Measurements from ENCODE around the gene CAPN10. TPM values are rescaled to one million over a fixed set of nuclear protein-coding genes. Genes with fewer than 3 reads are reported as not detected.
"Not testable (repeated sequence)": the region's sequence is repeated elsewhere in the genome, so short reads cannot be mapped to it uniquely, and the experiment has no call there.

The CAPN10 gene, protein sequence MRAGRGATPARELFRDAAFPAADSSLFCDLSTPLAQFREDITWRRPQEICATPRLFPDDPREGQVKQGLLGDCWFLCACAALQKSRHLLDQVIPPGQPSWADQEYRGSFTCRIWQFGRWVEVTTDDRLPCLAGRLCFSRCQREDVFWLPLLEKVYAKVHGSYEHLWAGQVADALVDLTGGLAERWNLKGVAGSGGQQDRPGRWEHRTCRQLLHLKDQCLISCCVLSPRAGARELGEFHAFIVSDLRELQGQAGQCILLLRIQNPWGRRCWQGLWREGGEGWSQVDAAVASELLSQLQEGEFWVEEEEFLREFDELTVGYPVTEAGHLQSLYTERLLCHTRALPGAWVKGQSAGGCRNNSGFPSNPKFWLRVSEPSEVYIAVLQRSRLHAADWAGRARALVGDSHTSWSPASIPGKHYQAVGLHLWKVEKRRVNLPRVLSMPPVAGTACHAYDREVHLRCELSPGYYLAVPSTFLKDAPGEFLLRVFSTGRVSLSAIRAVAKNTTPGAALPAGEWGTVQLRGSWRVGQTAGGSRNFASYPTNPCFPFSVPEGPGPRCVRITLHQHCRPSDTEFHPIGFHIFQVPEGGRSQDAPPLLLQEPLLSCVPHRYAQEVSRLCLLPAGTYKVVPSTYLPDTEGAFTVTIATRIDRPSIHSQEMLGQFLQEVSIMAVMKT
- total RNA-seq = 10 to 100 TPM; 28.2 to 42.9 TPM
- 10 to 100 TPM; 28.3 to 38.7 TPM for polyA plus RNA-seq
- long read RNA-seq, donor 1, partial matches to known transcripts = 6 of 9 reads
- long read RNA-seq, donor 1, other reads (novel, unspliced or antisense) = 0 of 9 reads
- long read RNA-seq, donor 2, partial matches to known transcripts = 0 of 3 reads
- long read RNA-seq, donor 2, other reads (novel, unspliced or antisense) = 0 of 3 reads
- long read RNA-seq, donor 3, partial matches to known transcripts = 0 of 1 reads
- long read RNA-seq, donor 3, other reads (novel, unspliced or antisense) = 0 of 1 reads
- long read RNA-seq, donor 4 = 0 reads
- long read RNA-seq, donor 5, partial matches to known transcripts = 7 of 9 reads
- long read RNA-seq, donor 5, other reads (novel, unspliced or antisense) = 0 of 9 reads

GRCh38 chr2:240586198-240586918, at the start of gene CAPN10:
Gene CAPN10, plus strand, starts transcription at chr2:240586734. Its CDS starts 178 bp downstream, at chr2:240586912.
- no peaks in the 10 kb centered on the region for H3K9me3 ChIP-seq (ENCODE audit: control insufficient read depth in 4 of 4, insufficient read depth in 3 of 4, low read length in 3 of 4)
- H3K9ac ChIP-seq (ENCODE audit: insufficient read depth in 1 of 2, low read length in 2 of 2) = peak within 1 kb of the TSS; percentile 59 to 89
- no peaks in the 10 kb centered on the region for H3K27me3 ChIP-seq (ENCODE audit: control insufficient read depth in 3 of 3, insufficient read depth in 3 of 3, low read length in 2 of 3)
- peaks cover 0 to 28% (median 15%) of the 10 kb centered on the region in 5 donors for H3K4me1 ChIP-seq (ENCODE audit: control insufficient read depth in 5 of 5, insufficient read depth in 5 of 5, low read length in 5 of 5)
- ATAC-seq (ENCODE audit: insufficient read depth, low FRiP score) = peak; percentile 95
- peak within 1 kb of the TSS; percentile 92 for H3K4me3 ChIP-seq
- peaks cover 0 to 19% (median 6%) of the 10 kb centered on the region in 4 donors for H3K36me3 ChIP-seq (ENCODE audit: control insufficient read depth in 4 of 4, insufficient read depth in 4 of 4, low read length in 4 of 4)
- H3K27ac ChIP-seq (ENCODE audit: low read depth in 1 of 2, low read length in 1 of 2) = peak within 1 kb of the TSS; percentile 88 to 98
- peak; percentile 96 to 97 (median 96) for DNase-seq
- WGBS, 2 donors = 0 to 1% methylated on average over 62 to 88 of the region's 88 CpGs
- TF ChIP-seq, protein P1, sequence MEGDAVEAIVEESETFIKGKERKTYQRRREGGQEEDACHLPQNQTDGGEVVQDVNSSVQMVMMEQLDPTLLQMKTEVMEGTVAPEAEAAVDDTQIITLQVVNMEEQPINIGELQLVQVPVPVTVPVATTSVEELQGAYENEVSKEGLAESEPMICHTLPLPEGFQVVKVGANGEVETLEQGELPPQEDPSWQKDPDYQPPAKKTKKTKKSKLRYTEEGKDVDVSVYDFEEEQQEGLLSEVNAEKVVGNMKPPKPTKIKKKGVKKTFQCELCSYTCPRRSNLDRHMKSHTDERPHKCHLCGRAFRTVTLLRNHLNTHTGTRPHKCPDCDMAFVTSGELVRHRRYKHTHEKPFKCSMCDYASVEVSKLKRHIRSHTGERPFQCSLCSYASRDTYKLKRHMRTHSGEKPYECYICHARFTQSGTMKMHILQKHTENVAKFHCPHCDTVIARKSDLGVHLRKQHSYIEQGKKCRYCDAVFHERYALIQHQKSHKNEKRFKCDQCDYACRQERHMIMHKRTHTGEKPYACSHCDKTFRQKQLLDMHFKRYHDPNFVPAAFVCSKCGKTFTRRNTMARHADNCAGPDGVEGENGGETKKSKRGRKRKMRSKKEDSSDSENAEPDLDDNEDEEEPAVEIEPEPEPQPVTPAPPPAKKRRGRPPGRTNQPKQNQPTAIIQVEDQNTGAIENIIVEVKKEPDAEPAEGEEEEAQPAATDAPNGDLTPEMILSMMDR (IDR thresholded peaks at IDR 0.05; ENCODE audit: control extremely low read depth, extremely low read depth) = no peak

GRCh38 chr2:240538031-240538780, 48.3 kb upstream of the CAPN10 start:
- H3K27ac ChIP-seq (ENCODE audit: low read depth in 1 of 2, low read length in 1 of 2) = no peak overlapping the region
- H3K36me3 ChIP-seq (ENCODE audit: control insufficient read depth in 4 of 4, insufficient read depth in 4 of 4, low read length in 4 of 4) = peaks cover 0 to 12% (median 2%) of the 10 kb centered on the region in 4 donors
- WGBS, 2 donors = 95 to 97% methylated on average over 43 of the region's 43 CpGs
- no peak for DNase-seq
- H3K27me3 ChIP-seq (ENCODE audit: control insufficient read depth in 3 of 3, insufficient read depth in 3 of 3, low read length in 2 of 3) = no peaks in the 10 kb centered on the region
- TF ChIP-seq, protein P1 (IDR thresholded peaks at IDR 0.05; ENCODE audit: control extremely low read depth, extremely low read depth) = no peak
- no peak for ATAC-seq (ENCODE audit: insufficient read depth, low FRiP score)
- no peaks in the 10 kb centered on the region for H3K4me1 ChIP-seq (ENCODE audit: control insufficient read depth in 5 of 5, insufficient read depth in 5 of 5, low read length in 5 of 5)
- H3K9ac ChIP-seq (ENCODE audit: insufficient read depth in 1 of 2, low read length in 2 of 2) = no peak overlapping the region
- H3K4me3 ChIP-seq = no peak overlapping the region
- peaks cover 0 to 2% (median 0%) of the 10 kb centered on the region in 4 donors for H3K9me3 ChIP-seq (ENCODE audit: control insufficient read depth in 4 of 4, insufficient read depth in 3 of 4, low read length in 3 of 4)

DNA sequence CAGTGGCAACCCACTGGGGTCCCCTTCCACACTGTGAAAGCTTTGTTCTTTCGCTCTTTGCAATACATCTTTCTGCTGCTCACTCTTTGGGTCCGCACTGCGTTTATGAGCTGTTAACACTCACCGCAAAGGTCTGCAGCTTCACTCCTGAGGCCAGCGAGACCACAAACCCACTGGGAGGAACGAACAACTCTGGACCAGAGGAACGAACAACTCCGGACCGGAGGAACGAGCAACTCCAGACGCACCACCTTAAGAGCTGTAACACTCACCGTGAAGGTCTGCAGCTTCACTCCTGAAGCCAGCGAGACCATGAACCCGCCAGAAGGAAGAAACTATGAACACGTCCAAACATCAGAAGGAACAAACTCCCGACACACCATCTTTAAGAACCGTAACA, 47.4 kb upstream of the CAPN10 start:
- not testable (repeated sequence) for H3K9me3 ChIP-seq (ENCODE audit: control insufficient read depth in 4 of 4, insufficient read depth in 3 of 4, low read length in 3 of 4); H3K4me1 ChIP-seq (ENCODE audit: control insufficient read depth in 5 of 5, insufficient read depth in 5 of 5, low read length in 5 of 5); H3K27me3 ChIP-seq (ENCODE audit: control insufficient read depth in 3 of 3, insufficient read depth in 3 of 3, low read length in 2 of 3); ATAC-seq (ENCODE audit: insufficient read depth, low FRiP score); H3K9ac ChIP-seq (ENCODE audit: insufficient read depth in 1 of 2, low read length in 2 of 2); H3K27ac ChIP-seq (ENCODE audit: low read depth in 1 of 2, low read length in 1 of 2); DNase-seq; H3K4me3 ChIP-seq
- 98 to 99% methylated on average over 17 of the region's 17 CpGs for WGBS, 2 donors
- peaks cover 0 to 12% (median 2%) of the 10 kb centered on the region in 4 donors for H3K36me3 ChIP-seq (ENCODE audit: control insufficient read depth in 4 of 4, insufficient read depth in 4 of 4, low read length in 4 of 4)
